ENCODE data around the gene UBE2O. TPM values are rescaled to one million over a fixed set of nuclear protein-coding genes. Genes with fewer than 3 reads are reported as not detected.
A peak's percentile ranks its signal among the peaks of the same experiment; 100 is the strongest.

The UBE2O gene
- polyA plus RNA-seq, 4 donors, result 21.9 to 28.7 (median 25.6) TPM

- no peak for DNase-seq (ENCODE audit: low read depth in 4 of 4, low spot score in 3 of 4)
These were observed 54.3 kb downstream of the UBE2O start for GRCh38 chr17:76398523-76399174.

- peak in 3 of 4 donors; percentile 72 to 81 (median 78) for DNase-seq (ENCODE audit: low read depth in 4 of 4, low spot score in 3 of 4)
These were observed 55.0 kb downstream of the UBE2O start for GRCh38 chr17:76397687-76398522.

DNA sequence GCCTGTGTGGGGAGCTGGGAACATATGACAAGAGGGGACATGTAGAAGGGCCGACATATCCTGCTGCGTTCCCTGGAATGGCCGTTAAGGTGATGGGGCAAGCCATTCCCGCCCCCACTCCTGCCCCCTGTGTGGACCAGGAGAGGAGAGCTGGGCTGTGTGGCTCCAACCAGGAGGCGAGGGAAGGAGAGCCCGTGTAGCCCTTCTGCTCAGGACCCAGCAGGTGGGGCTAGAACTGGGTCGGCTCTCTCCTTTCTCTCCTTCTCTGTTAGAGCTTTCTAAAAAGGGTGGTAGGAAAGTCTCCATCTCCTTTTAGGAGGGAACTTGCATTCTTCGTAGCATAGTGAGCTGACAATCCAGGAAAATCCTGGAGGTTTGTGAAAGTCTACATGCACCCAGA, 55.8 kb downstream of the UBE2O start:
- DNase-seq (ENCODE audit: low read depth in 4 of 4, low spot score in 3 of 4), result no peak

- no peak for DNase-seq (ENCODE audit: low read depth in 4 of 4, low spot score in 3 of 4)
These were observed 57.0 kb downstream of the UBE2O start for GRCh38 chr17:76395980-76396379.

- no peak for DNase-seq (ENCODE audit: low read depth in 4 of 4, low spot score in 3 of 4)
These were observed 58.8 kb downstream of the UBE2O start for GRCh38 chr17:76394166-76394565.

DNA sequence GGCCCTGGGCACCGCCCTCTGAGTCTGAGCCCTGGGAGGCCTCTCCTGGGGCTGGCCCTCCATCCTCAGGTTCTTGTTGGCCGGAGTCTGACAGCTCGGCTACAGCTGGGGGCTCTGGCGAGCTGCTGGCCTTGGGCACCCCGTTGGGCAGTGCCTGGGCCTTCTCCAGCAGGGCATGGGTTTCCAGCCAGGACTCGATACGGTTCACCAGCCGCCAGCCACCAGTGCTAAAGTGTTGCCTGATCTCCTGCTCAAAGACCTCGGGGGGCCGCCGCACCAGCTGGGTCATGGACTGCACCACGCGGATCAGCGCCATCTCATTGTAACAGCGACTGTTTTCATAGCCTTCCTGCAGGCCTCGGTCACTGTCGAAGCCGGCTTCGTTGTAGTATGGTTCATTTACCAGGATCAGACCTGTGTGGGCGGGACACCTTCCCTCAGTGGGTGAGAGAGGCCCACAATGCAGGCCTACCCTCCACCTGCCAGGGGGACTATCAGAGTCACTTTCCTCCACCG, 61.7 kb downstream of the UBE2O start:
- no peak for DNase-seq (ENCODE audit: low read depth in 4 of 4, low spot score in 3 of 4)

DNA sequence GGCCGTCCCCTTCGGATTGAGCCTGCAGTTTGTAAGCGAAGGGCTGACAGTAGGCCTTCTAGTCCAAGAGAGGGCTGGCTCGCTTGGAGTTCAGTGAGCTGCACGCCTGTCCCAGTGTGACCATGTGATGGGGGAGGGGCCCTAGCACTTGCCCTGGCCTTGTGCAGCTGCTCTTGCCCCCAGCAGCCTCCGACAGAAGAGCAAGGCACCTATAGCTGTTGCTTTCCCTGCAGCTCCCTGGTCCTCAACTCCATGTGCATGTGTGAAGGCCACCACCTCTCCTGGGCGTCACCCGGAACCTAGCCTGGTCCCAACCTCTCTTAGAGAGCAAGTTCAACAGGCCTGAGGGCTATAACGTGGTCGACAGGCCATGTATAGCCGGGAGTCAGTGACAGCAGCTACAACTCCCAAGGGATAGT, 62.9 kb downstream of the UBE2O start:
- no peak for DNase-seq (ENCODE audit: low read depth in 4 of 4, low spot score in 3 of 4)

DNA sequence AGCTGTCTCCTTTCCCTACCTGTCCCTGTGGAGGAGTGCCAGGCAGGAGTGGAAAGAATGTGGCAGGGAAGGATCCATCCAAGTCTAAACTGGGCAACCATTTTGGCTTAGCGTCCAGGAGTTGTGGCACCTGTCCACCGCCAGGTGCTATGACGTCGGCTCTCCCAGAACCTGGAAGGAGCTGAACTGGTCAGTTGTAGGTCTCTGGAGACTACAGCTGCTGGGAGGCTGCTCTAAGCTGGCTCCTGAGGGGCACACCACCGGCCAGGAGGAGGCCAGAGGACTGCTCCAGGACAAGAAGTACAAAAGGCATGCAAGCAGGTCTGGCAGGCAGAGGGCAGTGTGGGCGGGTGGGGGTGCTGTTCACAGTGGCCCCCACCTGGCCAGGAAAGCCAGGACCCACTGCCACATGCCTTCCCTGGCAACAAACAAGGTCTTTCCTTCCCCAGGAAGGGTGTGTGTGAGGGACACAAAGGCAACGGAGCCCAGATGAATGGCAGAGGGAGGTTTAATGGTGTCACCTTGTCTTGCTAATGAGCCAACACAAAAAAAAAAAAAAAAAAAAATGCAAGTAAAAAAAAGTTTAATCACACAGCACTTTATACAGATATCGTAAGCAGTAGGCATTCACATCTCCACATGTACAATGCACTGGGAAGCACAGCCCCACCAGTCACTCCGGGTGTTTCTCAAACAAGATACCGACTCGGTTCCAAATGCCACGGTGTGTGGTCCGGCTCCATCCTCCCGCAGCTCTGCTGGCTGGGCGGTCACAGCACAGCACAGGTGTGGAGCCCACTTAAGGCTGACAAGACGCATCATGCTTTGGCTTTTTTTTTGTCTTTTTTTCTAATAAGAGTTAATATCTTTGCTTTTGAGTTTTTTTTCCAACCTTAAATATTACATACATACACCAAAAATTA, 63.7 kb downstream of the UBE2O start:
- no peak for DNase-seq (ENCODE audit: low read depth in 4 of 4, low spot score in 3 of 4)

DNA sequence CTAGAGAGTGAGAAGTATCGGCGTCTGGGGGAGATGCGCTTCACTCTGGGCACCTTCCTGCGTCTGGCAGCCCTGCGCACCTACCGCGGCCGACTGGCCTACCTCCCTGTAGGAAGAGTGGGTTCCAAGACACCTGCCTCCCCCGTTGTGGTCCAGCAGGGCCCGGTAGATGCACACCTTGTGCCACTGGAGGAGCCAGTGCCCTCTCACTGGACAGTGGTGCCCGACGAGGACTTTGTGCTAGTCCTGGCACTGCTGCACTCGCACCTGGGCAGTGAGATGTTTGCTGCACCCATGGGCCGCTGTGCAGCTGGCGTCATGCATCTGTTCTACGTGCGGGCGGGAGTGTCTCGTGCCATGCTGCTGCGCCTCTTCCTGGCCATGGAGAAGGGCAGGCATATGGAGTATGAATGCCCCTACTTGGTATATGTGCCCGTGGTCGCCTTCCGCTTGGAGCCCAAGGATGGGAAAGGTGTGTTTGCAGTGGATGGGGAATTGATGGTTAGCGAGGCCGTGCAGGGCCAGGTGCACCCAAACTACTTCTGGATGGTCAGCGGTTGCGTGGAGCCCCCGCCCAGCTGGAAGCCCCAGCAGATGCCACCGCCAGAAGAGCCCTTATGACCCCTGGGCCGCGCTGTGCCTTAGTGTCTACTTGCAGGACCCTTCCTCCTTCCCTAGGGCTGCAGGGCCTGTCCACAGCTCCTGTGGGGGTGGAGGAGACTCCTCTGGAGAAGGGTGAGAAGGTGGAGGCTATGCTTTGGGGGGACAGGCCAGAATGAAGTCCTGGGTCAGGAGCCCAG, 65.8 kb downstream of the UBE2O start:
- DNase-seq (ENCODE audit: low read depth in 4 of 4, low spot score in 3 of 4), result no peak

GRCh38 chr17:76385892-76386786, 66.8 kb downstream of the UBE2O start:
- DNase-seq (ENCODE audit: low read depth in 4 of 4, low spot score in 3 of 4), result no peak

DNA sequence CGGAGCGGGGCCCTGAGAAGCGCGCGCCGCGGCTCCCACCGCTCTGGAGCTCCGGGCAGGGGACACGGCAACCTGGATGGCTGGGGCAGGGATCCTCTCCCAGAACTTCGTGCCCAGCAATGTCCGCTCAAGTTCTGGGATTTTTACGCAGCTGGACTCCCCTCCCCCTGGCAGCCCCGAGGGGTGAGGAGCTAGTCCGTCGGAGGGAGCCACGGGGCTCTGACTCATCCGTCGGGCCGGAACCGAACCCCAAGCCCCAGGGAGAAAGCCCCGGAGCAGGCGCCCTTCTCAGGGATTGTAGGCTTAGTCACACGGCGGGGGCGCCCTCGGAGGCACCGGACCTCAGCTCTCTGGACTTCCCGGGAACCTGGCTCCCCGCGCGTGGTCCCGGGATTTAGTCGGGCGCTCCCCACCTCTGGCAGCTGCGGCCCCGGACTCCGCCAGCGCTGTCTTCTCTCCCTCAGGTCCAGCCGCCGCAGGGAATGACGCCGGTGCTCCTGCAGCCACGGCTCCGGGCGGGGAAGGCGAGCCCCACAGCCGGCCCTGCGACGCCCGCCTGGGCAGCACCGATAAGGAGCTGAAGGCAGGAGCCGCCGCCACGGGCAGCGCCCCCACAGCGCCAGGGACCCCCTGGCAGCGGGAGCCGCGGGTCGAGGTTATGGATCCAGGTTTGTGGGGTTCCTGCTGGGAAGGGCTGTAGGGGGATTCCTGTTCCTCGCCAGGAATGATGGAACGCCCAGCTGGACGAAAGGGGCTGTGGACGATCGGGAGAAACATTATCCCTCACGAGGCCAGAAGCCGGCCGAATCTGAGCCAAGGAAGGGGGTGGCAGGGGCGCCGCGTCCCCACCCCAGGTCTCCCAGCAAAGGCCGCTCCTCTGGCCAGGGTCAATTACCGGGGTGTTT, 67.7 kb downstream of the UBE2O start:
- no peak for DNase-seq (ENCODE audit: low read depth in 4 of 4, low spot score in 3 of 4)

GRCh38 chr17:76384222-76384986, 68.5 kb downstream of the UBE2O start, which contains the start of gene SPHK1:
Gene SPHK1 (plus strand): TSS chr17:76384609. CDS start chr17:76385645, 1,036 bp downstream.
- no peak for DNase-seq (ENCODE audit: low read depth in 4 of 4, low spot score in 3 of 4)

GRCh38 chr17:76383546-76384221, 69.3 kb downstream of the UBE2O start:
- DNase-seq (ENCODE audit: low read depth in 4 of 4, low spot score in 3 of 4), result no peak

DNA sequence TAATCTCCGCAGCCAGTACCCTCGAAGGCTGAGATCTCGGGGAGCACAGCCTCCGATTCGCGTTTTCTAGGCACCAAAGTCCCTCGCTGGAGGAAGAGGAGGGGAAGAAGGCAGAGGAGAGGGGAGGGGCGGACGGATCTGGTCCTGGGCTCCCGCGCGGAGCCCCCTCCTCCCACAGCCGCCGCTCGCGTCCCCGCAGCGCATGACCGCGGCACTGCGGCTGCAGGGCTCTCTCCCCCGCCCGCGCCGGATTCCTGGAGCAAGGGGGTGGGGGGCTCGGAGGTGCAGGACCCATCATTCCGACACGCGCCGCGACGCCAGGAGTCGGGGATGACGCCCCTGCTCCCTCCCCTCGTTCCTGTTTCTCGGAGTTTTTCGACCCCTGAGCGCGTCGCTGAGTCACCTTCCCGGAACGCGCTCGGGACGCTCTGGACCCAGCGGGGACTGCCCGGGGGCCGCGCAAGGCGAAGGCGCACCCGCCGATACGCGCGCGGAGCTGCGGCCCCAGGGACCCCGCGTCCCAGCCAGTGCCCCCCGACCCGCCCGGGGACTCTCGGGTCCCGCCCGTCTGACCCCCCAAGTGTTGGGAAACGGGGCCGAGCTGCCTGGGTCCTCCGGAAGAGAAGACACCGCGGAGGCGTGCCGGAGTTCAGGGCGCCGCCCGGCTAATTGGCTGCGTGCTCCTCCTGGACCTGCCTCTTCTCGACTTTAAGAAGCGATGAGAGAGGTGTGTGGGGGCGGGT, 70.0 kb downstream of the UBE2O start:
- DNase-seq (ENCODE audit: low read depth in 4 of 4, low spot score in 3 of 4), result no peak

DNA sequence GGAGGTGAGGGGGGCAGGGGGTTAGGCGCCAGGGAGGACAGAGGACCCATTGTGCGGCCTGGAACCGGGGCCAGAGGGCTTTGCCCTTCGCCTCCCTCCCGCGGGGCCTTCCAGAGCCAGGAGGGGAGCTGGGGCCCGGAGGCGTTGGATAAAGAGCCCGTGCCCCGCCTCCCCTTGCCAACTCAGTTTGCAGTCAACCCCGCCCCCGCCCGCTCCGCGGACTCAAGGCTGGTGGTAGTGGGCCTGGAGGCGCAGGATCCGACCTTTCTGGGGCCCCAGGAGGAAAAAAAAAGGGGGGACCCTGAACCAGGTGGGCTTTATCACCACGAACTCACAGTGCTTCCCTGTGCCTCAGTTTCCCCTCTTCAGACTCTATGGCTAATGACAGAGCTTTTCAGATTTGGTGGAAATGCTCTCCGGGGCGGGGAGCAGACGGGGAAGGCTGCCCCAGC, 70.6 kb downstream of the UBE2O start:
- DNase-seq (ENCODE audit: low read depth in 4 of 4, low spot score in 3 of 4), result no peak

All from left renal pelvis (tissue), 4 donors.